Mammary epithelial cell (primary cell): ENCODE results near the gene SLC38A2.

Experiments
- EZH2 ChIP-seq: IDR thresholded peaks from 2 replicates; pipeline ENCODE4 v1.6.1; 2012; ENCODE audit warnings: low read length, inconsistent platforms, borderline replicate concordance
- TF ChIP-seq, protein P1 (sequence below), 2 donors: IDR thresholded peaks in 1 of 2; conservative IDR thresholded peaks in 1 of 2; 2 replicates each; pipeline ENCODE4 v1.5.1; 2011 to 2012; ENCODE audit warnings: inconsistent platforms in 2 of 2, low read length in 2 of 2, mild to moderate bottlenecking in 2 of 2, control low read depth in 1 of 2, low read depth in 1 of 2; ENCODE audit not compliant: insufficient read depth in 1 of 2; ENCODE audit errors: extremely low read depth in 1 of 2

DNA sequence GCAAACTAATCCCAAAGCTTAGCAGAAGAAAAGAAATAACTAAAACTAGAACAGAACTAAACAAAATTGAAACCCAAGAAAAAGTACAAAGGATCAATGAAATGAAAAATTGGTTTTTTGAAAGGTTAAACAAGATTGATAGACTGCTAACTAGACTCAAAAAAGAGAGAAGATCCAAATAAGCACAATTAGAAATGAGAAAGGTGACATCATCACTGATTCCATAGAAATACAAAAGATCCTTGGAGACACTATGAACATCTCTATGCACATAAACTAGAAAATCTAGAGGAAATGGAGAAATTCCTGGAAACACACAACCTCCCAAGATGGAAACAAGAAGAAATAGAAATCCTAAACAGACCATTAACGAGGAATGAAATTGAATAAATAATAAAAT lies 47.1 kb upstream of the SLC38A2 start:
- TF ChIP-seq, protein P1, sequence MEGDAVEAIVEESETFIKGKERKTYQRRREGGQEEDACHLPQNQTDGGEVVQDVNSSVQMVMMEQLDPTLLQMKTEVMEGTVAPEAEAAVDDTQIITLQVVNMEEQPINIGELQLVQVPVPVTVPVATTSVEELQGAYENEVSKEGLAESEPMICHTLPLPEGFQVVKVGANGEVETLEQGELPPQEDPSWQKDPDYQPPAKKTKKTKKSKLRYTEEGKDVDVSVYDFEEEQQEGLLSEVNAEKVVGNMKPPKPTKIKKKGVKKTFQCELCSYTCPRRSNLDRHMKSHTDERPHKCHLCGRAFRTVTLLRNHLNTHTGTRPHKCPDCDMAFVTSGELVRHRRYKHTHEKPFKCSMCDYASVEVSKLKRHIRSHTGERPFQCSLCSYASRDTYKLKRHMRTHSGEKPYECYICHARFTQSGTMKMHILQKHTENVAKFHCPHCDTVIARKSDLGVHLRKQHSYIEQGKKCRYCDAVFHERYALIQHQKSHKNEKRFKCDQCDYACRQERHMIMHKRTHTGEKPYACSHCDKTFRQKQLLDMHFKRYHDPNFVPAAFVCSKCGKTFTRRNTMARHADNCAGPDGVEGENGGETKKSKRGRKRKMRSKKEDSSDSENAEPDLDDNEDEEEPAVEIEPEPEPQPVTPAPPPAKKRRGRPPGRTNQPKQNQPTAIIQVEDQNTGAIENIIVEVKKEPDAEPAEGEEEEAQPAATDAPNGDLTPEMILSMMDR (conservative IDR thresholded peaks at IDR 0.05 in 1 of 2, IDR thresholded peaks at IDR 0.05 in 1 of 2; ENCODE audit: extremely low read depth in 1 of 2, insufficient read depth in 1 of 2, low read depth in 1 of 2, low read length in 2 of 2): no peak
- TF ChIP-seq EZH2: no peak
